ENCODE data around the gene PKD1L1.

DNA sequence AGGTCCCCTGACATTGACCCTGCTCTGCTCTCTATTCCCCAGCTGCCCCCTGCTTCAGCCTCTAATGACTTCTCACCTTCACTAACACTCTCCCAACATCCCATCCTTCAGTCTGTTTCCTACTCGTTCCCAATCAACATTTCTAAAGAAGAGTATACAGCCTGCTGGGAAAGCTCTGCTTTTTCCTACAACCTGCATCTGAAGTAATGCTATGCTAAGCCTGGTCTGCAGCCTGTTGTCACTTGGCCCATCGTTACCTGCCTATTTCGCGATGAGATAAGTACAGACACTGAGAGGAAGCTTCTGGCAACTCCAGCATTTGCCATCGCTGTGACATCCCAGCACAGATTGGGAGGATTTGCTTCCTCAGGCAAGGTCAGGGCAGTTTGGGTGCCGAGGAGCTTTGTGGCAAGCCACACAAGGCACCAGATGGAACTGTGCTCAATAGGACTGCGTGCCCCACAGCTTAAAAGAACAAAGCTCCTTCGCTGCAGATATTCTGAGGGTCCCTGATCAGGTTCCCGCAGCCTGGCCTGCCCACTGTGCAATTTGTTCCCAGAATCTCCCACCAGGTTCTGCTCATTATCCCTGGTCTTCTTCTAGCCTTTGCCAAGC lies 51.4 kb downstream of the PKD1L1 start:
- TF ChIP-seq, protein P1, sequence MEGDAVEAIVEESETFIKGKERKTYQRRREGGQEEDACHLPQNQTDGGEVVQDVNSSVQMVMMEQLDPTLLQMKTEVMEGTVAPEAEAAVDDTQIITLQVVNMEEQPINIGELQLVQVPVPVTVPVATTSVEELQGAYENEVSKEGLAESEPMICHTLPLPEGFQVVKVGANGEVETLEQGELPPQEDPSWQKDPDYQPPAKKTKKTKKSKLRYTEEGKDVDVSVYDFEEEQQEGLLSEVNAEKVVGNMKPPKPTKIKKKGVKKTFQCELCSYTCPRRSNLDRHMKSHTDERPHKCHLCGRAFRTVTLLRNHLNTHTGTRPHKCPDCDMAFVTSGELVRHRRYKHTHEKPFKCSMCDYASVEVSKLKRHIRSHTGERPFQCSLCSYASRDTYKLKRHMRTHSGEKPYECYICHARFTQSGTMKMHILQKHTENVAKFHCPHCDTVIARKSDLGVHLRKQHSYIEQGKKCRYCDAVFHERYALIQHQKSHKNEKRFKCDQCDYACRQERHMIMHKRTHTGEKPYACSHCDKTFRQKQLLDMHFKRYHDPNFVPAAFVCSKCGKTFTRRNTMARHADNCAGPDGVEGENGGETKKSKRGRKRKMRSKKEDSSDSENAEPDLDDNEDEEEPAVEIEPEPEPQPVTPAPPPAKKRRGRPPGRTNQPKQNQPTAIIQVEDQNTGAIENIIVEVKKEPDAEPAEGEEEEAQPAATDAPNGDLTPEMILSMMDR (IDR thresholded peaks at IDR 0.05; ENCODE audit: low read depth, low read length): no peak
- TF ChIP-seq, protein P2, sequence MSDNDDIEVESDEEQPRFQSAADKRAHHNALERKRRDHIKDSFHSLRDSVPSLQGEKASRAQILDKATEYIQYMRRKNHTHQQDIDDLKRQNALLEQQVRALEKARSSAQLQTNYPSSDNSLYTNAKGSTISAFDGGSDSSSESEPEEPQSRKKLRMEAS (IDR thresholded peaks at IDR 0.05; ENCODE audit: low read depth, low read length): no peak

All from NB4 (cell line).